GM23248 (cell line): ENCODE results near the gene KCNQ4.

Experiments
- EZH2 ChIP-seq: fragments of 200-600 bp; sonication (generic); IDR thresholded peaks from 2 replicates; pipeline ENCODE4 v1.6.1; 2018; ENCODE audit warnings: antibody characterized with exemption, mild to moderate bottlenecking; ENCODE audit not compliant: insufficient read depth, poor library complexity, severe bottlenecking
- EZH2phosphoT487 ChIP-seq: fragments of 200-600 bp; sonication (generic); IDR thresholded peaks from 2 replicates; pipeline ENCODE4 v1.6.1; 2018; ENCODE audit warnings: antibody characterized with exemption, moderate library complexity, mild to moderate bottlenecking, low read depth; ENCODE audit not compliant: insufficient read depth

DNA sequence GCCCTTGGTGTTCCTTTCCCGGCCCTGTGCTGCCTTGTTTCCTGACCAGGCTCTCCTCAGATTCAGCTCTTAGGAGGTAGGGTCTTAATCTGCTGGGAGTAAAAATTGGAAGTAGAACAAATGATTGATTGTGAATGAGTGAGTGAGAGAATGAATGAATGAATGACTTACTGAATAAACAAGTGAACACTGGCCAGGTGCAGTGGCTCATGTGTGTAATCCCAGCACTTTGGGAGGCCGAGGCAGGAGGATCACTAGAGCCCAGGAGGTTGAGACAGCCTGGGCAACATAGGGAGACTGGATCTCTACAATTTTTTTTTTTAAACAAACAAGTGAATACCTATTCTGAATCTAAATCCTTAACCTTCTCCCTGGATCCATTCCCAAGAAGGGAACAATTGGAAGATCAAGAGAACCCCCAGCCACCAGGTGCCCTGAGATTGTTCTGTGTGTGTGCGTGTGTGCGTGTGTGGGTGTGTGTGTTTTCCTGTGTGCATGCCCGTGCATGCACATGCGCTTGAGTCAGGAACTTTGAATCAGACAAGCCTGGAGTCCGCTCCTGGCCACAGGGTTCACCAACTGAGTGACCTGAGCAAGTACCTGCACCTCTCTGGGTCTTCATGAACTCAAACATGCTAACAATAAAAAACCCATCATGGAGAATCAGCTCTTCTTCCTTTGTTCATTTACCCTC lies 102.9 kb downstream of the KCNQ4 start:
- no peak for TF ChIP-seq EZH2phosphoT487
- no peak for TF ChIP-seq EZH2
